ENCODE results near the gene PRKCE. TPM values are rescaled to one million over a fixed set of nuclear protein-coding genes. Genes with fewer than 3 reads are reported as not detected.

The PRKCE gene
- total RNA-seq, 2 experiments from 2014 or later: 17.0 to 42.1 TPM

DNA sequence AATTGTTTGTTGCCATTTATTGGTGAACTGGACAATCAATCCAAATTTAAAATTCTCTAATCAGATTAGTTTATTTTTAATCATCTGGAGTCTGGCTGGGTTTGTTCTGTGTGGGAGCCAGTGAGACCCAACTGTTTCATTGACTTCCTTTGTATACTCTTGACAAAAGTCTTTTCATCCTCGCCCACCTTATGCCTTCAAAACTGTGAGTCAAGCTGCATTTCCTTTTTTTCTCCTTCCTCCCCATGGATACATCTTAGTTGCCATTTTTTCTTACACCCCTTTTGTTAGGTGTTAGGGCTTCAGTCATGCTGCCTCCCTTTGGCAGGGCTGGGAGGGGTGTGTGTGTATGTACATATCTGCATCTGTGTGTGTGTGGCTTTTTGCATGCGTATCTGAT is 117.6 kb downstream of the PRKCE start:
- H3K4me1 ChIP-seq (ENCODE audit: insufficient read depth, low read length, poor library complexity, severe bottlenecking): peaks cover 14% of the 10 kb centered on the region
- H3K36me3 ChIP-seq (ENCODE audit: insufficient read depth, low read length): no peaks in the 10 kb centered on the region
- intact Hi-C loops (cut with micrococcal nuclease; ENCODE audit: unreplicated experiment): no loop called here
- no peaks in the 10 kb centered on the region for H4K20me1 ChIP-seq (ENCODE audit: insufficient read depth, low read length)
- no peak overlapping the region for H3K4me3 ChIP-seq (ENCODE audit: low read depth, low read length, poor library complexity, severe bottlenecking)
- POLR2A ChIA-PET: interaction anchor here (0.6 to 0.8 kb wide), 2 partner anchors 27 to 66 kb away, joined by 3 to 4 read pairs; no protein-coding TSS in a partner anchor
- no peak overlapping the region for H3K27ac ChIP-seq (ENCODE audit: low read depth, low read length, poor library complexity, severe bottlenecking)
- no peaks in the 10 kb centered on the region for H3K79me2 ChIP-seq (ENCODE audit: insufficient read depth, low read depth, low read length)
- no peaks in the 10 kb centered on the region for H3K9me2 ChIP-seq (ENCODE audit: insufficient read depth, low read length)
- TF ChIP-seq, protein P1, sequence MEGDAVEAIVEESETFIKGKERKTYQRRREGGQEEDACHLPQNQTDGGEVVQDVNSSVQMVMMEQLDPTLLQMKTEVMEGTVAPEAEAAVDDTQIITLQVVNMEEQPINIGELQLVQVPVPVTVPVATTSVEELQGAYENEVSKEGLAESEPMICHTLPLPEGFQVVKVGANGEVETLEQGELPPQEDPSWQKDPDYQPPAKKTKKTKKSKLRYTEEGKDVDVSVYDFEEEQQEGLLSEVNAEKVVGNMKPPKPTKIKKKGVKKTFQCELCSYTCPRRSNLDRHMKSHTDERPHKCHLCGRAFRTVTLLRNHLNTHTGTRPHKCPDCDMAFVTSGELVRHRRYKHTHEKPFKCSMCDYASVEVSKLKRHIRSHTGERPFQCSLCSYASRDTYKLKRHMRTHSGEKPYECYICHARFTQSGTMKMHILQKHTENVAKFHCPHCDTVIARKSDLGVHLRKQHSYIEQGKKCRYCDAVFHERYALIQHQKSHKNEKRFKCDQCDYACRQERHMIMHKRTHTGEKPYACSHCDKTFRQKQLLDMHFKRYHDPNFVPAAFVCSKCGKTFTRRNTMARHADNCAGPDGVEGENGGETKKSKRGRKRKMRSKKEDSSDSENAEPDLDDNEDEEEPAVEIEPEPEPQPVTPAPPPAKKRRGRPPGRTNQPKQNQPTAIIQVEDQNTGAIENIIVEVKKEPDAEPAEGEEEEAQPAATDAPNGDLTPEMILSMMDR (conservative IDR thresholded peaks at IDR 0.05; ENCODE audit: low read length): no peak
- TF ChIP-seq EZH2phosphoT487 (IDR thresholded peaks at IDR 0.05; ENCODE audit: borderline replicate concordance, low read depth, low read length): no peak
- no peak overlapping the region for H2AFZ ChIP-seq (ENCODE audit: low read length)
- CTCF ChIA-PET (ENCODE audit: unreplicated experiment): no interaction called here
- H3K4me2 ChIP-seq (ENCODE audit: low read length): no peak overlapping the region
- DNase-seq (ENCODE audit: low spot score): no peak
- no peaks in the 10 kb centered on the region for H3K9me3 ChIP-seq (ENCODE audit: low read length)
- BruUV-seq (replicated peaks): no TSS peak

DNA sequence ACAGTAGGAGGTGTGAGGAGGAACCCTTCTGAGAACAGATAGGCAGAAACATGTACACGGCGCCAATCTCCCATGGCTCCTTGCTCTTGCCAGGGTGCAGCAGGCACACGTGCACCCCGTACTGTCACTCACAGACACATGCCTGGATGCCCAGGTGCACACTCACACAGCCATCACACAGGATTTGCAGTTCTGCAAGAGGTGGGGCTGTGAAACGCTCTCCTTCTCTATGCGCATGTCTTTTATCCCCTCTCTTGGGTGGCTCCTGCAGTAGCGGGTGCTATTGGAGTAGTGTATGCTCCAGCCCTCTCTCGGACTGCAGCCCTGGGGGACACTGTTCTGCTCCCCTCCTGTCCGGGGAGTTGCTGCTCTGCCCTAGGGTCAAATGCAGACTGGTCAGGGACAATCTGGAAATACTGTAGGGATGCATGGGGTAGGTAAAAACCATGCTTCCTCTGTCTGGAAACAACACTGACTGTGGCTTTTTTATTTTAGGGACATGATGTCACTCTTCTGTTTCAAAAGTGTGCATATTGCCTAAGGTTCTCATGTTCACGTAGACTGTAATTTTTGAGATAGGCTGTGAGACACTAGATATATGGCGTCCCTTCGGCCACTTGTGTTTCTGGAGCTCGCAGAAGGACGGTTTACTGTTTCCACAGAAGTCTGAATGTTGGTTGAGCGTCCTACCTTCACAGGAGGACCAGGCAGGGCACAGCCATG is 118.5 kb downstream of the PRKCE start:
- no peaks in the 10 kb centered on the region for H3K36me3 ChIP-seq (ENCODE audit: insufficient read depth, low read length)
- no peak overlapping the region for H3K27ac ChIP-seq (ENCODE audit: low read depth, low read length, poor library complexity, severe bottlenecking)
- no peaks in the 10 kb centered on the region for H3K9me3 ChIP-seq (ENCODE audit: low read length)
- DNase-seq (ENCODE audit: low spot score): peak; percentile 34
- CTCF ChIA-PET (ENCODE audit: unreplicated experiment): interaction anchor here (0.6 kb wide), 1 partner anchor 11 kb away, joined by 3 read pairs; no protein-coding TSS in a partner anchor
- H3K4me1 ChIP-seq (ENCODE audit: insufficient read depth, low read length, poor library complexity, severe bottlenecking): peaks cover 13% of the 10 kb centered on the region
- no peak overlapping the region; the same call in 1 of the 2 replicates for H3K4me2 ChIP-seq (ENCODE audit: low read length)
- intact Hi-C loops (cut with micrococcal nuclease; ENCODE audit: unreplicated experiment): no loop called here
- H3K79me2 ChIP-seq (ENCODE audit: insufficient read depth, low read depth, low read length): no peaks in the 10 kb centered on the region
- H3K9me2 ChIP-seq (ENCODE audit: insufficient read depth, low read length): no peaks in the 10 kb centered on the region
- H3K4me3 ChIP-seq (ENCODE audit: low read depth, low read length, poor library complexity, severe bottlenecking): no peak overlapping the region
- H2AFZ ChIP-seq (ENCODE audit: low read length): no peak overlapping the region
- H4K20me1 ChIP-seq (ENCODE audit: insufficient read depth, low read length): no peaks in the 10 kb centered on the region
- POLR2A ChIA-PET: interaction anchor here (0.6 to 0.8 kb wide), 2 partner anchors 11 to 1095 kb away, joined by 3 read pairs; no protein-coding TSS in a partner anchor
- no peak for TF ChIP-seq EZH2phosphoT487 (IDR thresholded peaks at IDR 0.05; ENCODE audit: borderline replicate concordance, low read depth, low read length)
- TF ChIP-seq, protein P1 (conservative IDR thresholded peaks at IDR 0.05; ENCODE audit: low read length): no peak
- BruUV-seq (replicated peaks): no TSS peak

DNA sequence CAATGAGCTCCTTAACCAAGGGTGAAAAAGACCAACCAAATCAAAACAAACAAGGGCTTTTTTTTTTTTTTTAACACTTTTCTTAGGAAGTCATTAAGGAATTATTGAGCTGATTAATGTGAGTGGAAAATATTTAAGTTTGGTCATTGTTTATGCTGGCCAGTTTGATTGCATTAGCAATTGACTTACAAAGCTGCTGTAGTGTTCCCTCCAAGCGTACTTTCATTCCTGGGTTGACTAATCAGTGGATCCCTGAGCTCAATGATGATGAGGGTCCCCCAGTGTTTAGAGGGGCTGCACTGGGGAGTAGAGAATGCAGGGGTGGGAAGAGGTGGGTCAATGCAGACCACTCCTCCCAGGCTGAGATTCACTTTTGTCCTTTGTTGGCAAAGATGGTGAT is 119.3 kb downstream of the PRKCE start:
- ChIA-PET POLR2A (interaction anchor here (0.6 to 0.8 kb wide), 3 partner anchors 10 to 1096 kb away, joined by 3 to 4 read pairs (median 3); no protein-coding TSS in a partner anchor), CTCF (ENCODE audit: unreplicated experiment) (interaction anchor here (0.6 kb wide), 1 partner anchor 12 kb away, joined by 3 read pairs; no protein-coding TSS in a partner anchor)
- Histone ChIP-seq H2AFZ (ENCODE audit: low read length) (no peak overlapping the region), H3K79me2 (ENCODE audit: insufficient read depth, low read depth, low read length) (no peaks in the 10 kb centered on the region), H3K4me1 (ENCODE audit: insufficient read depth, low read length, poor library complexity, severe bottlenecking) (peaks cover 9% of the 10 kb centered on the region), H3K36me3 (ENCODE audit: insufficient read depth, low read length) (no peaks in the 10 kb centered on the region), H3K4me2 (ENCODE audit: low read length) (no peak overlapping the region), H3K27ac (ENCODE audit: low read depth, low read length, poor library complexity, severe bottlenecking) (no peak overlapping the region), H3K4me3 (ENCODE audit: low read depth, low read length, poor library complexity, severe bottlenecking) (no peak overlapping the region), H4K20me1 (ENCODE audit: insufficient read depth, low read length) (no peaks in the 10 kb centered on the region), H3K9me2 (ENCODE audit: insufficient read depth, low read length) (no peaks in the 10 kb centered on the region), H3K9me3 (ENCODE audit: low read length) (no peaks in the 10 kb centered on the region)
- TF ChIP-seq, protein P1 (conservative IDR thresholded peaks at IDR 0.05; ENCODE audit: low read length): no peak
- no peak for TF ChIP-seq EZH2phosphoT487 (IDR thresholded peaks at IDR 0.05; ENCODE audit: borderline replicate concordance, low read depth, low read length)
- DNase-seq (ENCODE audit: low spot score): no peak
- no TSS peak for BruUV-seq (replicated peaks)
- intact Hi-C loops (cut with micrococcal nuclease; ENCODE audit: unreplicated experiment): no loop called here

All from OCI-LY7 (cell line).